Choroid plexus epithelial cell (primary cell): ENCODE results near the gene SDHAF1.

ENCODE experiments used
- DNase-seq: peaks from one replicate; pipeline ENCODE4 v3.0.0-alpha.2; 2010; ENCODE audit warnings: low read depth
- H3K4me3 ChIP-seq: 2 replicates; pipeline ENCODE4 v1.5.1; 2011; ENCODE audit warnings: low read depth, mild to moderate bottlenecking, control low read depth, low read length, moderate library complexity
- TF ChIP-seq, protein P1 (sequence below): conservative IDR thresholded peaks from 2 replicates; pipeline ENCODE4 v1.5.1; 2011; ENCODE audit warnings: low read depth, mild to moderate bottlenecking, control low read depth, inconsistent platforms, low read length, moderate library complexity

The SDHAF1 gene

DNA sequence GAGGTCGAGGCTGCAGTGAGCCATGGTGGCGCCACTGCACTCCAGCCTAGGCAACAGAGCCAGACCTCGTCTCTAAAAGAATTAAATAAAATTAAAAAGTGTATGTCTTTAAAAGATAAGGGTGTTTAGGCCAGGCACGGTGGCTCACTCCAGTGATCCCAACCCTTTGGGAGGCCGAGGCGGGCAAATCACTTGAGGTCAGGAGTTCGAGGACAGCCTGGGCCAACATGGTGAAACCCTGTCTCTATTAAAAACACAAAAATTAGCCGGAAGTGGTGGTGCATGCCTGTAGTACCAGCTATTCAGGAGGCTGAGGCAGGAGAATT, 7.5 kb upstream of the SDHAF1 start:
- DNase-seq = no peak
- H3K4me3 ChIP-seq = no peak overlapping the region
- TF ChIP-seq, protein P1, sequence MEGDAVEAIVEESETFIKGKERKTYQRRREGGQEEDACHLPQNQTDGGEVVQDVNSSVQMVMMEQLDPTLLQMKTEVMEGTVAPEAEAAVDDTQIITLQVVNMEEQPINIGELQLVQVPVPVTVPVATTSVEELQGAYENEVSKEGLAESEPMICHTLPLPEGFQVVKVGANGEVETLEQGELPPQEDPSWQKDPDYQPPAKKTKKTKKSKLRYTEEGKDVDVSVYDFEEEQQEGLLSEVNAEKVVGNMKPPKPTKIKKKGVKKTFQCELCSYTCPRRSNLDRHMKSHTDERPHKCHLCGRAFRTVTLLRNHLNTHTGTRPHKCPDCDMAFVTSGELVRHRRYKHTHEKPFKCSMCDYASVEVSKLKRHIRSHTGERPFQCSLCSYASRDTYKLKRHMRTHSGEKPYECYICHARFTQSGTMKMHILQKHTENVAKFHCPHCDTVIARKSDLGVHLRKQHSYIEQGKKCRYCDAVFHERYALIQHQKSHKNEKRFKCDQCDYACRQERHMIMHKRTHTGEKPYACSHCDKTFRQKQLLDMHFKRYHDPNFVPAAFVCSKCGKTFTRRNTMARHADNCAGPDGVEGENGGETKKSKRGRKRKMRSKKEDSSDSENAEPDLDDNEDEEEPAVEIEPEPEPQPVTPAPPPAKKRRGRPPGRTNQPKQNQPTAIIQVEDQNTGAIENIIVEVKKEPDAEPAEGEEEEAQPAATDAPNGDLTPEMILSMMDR = peak; percentile 3

DNA sequence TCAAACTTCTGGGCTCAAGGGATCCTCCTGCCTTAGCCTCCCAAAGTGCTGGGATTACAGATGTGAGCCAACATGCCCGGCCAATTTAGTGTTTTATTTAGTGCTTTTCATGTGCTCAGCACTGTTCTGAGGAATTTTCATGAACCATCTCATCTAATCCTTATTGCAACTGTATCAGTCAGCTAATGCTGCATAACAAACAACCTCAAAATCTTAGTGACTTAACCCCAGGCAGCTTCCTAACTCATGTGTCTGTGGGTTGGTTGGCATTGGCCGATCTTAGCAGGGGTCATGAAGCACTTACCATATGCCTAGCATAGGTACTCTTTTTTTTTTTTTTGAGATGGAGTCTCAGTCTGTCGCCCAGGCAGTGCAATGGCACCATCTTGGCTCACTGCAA, 6.2 kb upstream of the SDHAF1 start:
- no peak for DNase-seq
- no peak overlapping the region for H3K4me3 ChIP-seq
- TF ChIP-seq, protein P1 = no peak

DNA sequence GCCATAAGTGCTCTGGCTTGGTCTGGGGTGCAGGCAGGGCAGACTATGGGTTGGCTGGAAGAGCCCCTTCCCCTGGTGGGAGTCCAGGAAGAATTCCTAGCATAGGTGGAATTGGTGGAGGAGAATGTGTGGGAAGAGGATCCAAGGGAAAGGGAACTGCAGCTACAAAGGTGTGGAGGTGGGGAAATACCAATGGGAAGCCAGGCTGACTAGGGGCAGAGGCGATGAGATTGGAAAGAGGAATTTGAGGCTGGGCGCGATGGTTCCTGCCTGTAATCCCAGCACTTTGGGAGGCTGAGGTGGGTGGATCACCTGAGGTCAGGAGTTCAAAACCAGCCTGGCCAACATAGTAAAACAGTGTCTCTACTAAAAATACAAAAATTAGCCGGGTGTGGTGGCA, 4.8 kb upstream of the SDHAF1 start:
- TF ChIP-seq, protein P1 = no peak
- H3K4me3 ChIP-seq = no peak overlapping the region
- DNase-seq = no peak

DNA sequence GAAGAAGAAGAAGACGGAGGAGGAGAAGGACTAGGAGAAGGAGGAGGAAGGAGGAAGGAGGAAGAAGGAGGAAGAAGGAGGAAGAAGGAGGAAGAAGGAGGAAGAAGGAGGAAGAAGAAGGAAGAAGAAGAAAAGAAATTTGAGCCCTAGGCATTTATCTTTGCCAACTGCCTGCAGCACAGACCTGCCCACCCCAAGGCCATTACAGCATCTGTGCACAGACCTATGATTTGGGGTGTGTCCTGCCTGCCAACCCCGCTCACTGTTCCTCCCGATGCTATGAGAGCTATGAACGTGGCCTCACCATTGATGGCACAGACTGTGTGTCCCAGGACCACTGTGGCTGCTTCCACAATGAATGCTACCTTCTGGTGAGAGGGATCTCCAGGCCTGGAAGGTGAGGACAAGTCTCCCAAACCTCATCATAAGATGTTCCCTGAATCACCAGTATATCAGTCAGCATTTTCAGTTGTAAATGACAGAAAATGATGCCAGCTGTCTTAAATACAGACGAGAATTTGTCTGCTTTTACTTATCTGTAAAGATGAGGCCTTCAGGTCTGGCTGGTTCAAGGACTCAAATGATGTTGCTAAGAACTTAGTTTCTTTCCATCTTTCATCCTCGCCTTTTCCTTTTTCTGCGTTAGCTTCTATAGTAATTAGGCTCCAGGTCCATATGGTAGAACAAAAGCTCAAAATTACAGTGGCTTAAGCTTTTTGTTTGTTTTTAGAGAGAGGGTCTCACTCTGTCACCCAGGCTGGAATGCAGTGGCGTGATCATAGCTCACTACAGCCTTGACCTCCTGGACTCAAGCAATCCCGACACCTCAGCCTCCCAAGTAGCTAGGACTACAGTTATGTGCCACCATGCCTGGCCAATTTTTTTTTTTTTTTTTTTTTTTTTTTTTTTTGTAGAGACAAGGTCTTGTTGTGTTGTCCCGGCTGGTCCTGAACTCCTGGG, 3.9 kb upstream of the SDHAF1 start:
- TF ChIP-seq, protein P1 = no peak
- no peak overlapping the region for H3K4me3 ChIP-seq
- DNase-seq = no peak

DNA sequence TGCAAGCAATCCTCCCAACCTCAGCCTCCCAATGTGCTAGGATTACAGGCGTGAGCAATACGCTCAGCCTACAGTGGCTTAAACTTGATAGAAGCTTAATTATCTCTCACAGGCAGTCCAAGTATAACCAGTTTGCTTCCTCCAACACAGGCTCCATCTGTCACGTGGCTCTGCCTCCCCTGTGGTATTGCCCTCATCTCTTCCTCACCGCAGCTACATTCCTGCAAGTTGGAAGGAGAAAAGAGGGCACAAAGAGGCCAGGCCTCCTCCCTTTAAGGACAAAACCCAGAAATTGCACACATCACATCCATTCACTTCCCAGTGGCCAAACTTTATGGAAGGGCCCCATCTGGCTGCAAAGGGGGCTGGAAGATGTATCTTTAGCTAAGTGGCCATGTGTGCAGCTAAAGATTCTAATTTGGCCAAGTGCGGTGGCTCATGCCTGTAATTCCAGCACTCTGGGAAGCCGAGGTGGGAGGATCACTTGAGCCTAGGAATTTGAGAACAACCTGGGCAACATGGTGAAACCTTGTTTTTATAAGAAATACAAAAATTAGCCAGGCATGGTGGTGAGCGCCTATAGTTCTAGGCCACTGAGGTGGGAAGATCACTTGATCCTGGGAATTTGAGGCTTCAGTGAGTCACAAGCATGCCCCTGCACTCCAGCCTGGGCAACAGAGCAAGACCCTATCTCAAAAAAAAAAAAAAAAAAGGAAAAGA, 3.1 kb upstream of the SDHAF1 start:
- TF ChIP-seq, protein P1 = no peak
- no peak for DNase-seq
- H3K4me3 ChIP-seq = no peak overlapping the region

DNA sequence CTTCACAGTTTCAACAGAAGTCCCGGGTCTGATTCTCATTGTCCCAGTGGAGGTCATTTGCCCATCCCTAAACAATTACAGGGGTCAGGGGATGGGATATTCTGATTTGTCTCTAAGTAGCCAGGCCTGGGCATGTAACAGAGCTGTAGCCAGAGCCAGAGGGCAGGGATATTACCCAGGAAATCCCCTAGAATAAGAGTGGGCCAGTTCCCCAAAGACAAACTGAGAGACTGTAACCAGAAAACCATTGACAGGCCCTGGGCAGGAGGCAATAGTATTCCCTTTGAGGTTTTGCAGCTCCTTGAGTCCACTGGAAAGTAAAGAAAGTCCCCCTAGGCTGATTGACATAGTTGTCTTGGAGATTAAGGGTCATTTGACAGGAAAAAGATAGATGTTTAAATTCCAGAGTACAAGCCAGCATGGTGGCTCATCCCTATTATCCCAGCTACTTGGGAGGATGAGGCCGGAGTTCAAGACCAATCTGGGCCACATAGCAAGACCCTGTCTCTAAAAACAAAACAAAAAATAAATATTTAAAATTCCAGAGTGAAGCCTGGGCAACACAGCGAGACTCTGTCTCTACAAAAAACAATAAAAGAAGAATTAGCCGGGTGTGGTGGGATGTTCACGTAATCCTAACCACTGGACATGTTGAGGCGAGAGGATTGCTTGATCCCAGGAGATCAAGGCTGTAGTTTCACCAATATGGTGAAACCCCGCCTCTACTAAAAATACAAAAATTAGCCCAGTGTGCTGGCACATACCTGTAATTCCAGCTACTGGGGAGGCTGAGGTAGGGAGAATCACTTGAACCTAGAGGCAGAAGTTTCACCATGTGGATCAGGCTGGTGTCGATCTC, 1.9 kb upstream of the SDHAF1 start:
- no peak overlapping the region for H3K4me3 ChIP-seq
- TF ChIP-seq, protein P1 = no peak
- DNase-seq = no peak
